GM19328 (cell line): ENCODE measurements around the gene FAM168B.

ENCODE experiments used
- ATAC-seq: cut with Tn5 transposase; IDR thresholded peaks from one replicate; pipeline ENCODE4 v1.9.1; 2021; ENCODE audit warnings: mild to moderate bottlenecking, moderate library complexity; ENCODE audit not compliant: unreplicated experiment

The FAM168B gene

DNA sequence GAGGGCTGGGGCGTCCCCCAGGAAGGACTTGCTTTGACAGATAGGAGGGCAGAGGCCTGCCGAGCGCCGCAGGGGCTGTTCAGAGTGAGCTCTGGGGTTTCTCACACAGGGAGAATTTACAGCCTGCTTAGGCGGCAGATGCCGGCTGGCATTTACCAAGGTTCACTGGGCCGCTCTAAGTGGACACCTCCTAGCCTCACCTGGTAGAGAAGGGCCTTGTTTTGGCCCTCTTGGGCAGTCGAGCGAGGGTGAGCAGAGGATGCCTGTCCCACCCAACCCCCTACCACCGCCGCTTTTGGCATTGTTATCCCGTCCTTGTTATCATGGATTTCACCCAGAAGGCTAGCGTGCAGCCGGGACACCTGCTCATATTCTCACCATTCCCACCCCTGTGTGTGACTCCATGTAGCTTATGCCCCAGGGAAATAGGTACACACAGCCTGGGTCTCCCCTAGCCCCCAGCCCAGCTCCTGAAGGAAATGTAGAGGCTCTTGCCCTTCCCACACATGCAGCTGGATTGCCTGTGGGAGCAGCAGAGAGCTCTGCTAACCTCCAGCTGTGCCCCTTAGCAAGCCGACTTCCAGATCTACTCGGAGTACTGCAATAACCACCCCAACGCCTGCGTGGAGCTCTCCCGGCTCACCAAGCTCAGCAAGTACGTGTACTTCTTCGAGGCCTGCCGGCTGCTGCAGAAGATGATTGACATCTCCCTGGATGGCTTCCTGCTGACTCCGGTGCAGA is 52.4 kb downstream of the FAM168B start:
- no peak for ATAC-seq

- no peak for ATAC-seq
Observed at GRCh38 chr2:131039908-131040660, 53.2 kb downstream of the FAM168B start.

- no peak for ATAC-seq
Observed at GRCh38 chr2:131039535-131039907, 53.7 kb downstream of the FAM168B start.

DNA sequence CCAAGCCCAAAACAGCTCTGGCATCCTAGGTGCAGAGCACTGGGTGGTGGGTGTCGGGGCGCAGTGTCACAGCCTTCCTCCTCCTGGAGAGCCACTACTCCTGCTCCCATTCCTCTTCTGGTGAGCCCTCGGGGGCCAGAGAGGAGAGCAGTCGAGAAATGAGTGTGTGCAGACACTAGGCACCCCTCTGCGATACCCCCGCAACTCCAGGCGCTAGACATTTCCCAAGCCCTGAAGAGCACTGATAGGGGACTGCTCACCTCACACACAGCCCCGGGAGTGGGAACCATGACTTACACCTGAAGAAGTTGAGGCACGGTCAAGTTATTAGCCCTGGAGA is 54.2 kb downstream of the FAM168B start:
- no peak for ATAC-seq

DNA sequence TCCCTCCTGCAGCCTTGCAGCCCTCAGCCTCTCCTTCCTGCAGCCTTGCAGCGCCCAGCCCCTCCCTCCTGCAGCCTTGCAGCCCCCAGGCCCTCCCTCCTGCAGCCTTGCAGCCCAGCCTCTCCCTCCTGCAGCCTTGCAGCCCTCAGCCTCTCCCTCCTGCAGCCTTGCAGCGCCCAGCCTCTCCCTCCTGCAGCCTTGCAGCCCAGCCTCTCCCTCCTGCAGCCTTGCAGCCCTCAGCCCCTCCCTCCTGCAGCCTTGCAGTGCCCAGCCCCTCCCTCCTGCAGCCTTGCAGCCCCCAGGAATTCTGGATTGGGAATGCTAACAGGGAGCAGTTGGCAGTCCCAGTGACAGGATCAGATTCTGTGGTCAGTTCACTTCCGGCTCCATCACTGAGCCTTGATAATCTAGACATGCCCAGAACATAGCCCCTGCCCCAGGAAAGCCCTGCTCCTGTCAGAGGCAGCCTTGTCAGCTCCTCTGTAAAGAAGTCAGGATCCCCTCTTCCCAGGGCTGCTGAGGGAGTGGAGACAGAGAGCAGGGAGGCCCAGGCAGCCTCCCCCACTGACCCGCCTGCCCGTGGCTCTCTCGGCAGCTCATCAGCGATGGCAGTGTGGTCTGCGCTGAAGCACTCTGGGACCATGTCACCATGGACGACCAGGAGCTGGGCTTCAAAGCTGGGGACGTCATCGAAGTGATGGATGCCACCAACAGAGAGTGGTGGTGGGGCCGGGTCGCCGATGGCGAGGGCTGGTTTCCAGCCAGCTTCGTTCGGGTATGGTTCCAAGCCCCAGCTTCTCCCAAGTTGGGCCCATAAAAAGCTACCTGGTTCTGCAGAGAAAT is 54.8 kb downstream of the FAM168B start:
- ATAC-seq: no peak

DNA sequence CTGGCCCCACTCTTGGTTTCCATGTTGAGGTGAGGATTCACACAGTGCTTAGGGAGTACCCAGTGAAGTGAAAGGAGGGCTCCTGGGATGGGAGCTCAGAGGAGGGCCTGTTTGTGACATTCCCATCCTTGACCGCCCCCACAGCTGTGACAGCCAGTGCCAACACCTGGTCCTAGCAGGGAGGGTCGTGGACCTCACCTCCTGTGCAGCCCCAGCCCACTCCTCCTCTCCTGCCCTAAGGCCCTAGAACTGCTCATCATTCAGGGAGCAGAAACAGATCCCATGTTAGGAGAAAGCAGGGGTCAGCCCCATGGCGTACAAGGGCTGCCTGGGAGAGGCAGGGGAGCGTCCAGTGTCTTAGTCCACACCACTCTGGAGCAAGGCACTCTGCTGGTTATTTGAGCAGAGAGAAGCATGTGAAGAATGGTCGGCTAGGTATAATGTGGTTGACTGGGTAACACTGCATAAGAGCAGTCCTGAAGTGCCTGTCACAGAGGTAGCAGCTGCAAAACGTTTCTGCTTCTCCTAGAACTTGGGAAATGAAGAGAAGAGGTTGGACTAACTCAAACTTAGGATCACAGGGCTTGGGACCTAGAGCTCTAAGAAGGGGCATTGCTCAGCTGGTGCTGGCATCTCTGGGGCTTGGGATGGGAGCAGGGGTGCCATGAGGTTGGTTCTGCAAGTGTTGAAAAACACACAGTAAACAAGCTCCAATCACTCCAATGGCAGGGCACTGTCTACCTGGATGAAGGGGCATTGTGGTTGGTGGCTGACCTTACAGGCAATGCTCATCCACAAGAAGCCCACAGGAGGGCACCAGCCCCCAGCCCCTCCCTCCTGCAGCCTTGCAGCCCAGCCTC is 55.6 kb downstream of the FAM168B start:
- no peak for ATAC-seq

DNA sequence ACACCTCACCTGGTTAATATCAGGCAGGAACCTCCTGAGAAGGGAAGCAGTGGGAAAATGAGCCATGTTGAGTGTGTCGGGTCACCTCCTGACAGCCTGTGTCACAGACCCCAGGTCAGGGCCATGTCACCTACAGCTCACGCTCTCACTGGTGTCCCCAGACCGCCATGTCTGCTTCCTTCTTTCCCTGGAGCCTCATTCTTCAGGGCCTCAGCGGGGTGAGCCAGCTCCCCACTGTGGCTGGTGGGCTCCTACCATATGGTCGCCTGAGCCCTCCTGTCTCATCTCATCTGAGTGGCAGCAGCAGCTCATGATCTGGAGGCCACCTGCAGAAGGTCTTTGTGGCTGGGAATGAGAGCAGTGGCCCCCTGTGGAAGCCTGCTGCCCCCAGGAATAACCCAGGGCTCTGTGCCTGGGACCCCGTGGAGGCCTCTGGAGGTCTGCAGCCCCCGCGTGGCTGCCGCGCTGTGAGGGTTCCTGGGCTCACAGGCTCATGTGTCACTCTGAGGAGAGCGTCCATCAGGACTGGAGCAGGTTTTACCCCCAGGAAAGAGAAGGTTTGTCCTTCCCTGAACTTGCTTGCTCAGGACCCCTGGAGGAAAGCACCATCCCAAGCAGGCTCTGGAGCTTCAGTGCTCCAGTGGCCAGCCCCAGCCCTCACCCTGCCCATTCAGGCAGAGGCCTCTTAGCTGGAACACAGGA is 56.4 kb downstream of the FAM168B start:
- no peak for ATAC-seq

DNA sequence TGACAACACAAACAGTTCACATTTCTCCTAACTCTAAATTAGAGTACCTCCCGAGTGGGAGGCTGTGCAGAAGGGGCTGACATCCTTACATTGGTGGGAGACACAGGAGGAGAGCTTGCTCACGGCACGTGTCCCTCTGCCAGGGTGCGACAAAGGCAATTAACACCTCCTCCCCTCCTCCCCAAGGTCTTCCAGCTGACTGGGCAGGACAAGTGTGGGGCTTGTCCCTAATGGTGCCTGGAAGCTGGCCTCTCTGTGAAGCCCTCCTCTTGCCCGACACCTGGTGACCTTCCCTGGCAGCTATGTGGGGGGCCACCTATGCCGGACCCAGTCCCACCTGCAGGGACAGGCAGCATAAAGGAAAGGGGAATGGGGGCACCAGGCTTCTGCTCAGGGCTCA is 57.0 kb downstream of the FAM168B start:
- ATAC-seq: no peak

DNA sequence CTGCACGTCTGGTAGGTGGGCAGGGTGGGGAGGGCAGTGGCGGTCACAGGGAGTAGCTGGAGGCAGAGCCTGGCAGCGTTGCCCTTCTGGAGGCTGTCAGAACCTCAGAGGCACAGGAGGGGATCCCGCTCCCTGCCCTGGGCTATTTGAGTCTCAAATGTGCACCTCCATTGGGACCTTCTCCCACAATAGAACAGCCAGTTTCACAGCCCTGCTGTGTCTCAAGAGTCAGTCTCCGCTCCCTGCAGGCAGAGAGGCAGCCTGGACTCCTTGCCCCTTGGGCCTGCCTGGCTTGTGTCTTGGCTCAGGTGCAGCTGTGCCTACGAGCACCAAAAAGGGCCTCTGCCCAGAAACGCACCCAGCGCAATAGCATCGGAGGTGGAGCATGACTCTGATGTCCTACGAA is 57.4 kb downstream of the FAM168B start:
- no peak for ATAC-seq

DNA sequence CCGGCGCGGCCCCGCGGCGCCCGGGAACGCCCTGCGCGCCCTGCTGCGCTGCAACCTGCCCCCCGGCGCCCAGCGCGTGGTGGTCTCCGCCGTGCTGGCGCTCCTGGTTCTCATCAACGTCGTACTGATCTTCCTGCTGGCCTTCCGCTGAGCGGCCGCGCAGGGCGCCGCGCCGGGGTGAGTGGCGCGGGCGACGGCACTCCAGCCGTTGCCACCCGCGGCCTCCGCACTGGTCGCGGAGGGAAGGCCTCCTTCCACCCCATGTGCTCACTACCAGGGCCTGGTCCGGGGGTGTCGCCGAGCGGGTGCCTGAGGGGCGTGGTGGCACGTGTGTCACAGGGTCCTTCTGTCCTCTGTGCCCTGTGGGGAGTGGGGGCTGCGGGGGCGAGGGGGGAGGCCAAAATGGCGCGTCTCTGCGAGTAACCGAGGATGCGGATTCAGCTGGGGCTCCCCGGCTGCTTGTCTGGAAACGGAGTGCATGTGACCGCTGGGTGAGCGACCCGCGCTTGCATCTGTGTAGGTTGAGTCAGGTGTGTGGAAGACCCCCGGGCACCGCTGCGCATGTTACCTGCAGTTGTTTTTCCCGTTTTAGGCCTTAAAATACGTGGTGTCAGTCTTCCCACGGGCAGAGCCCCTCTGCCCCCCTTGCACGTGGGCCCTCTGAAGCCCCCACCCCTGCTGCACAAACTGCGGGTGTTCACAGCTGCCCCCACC is 58.0 kb downstream of the FAM168B start:
- no peak for ATAC-seq

- ATAC-seq: no peak
Observed at GRCh38 chr2:131034122-131035051, 58.9 kb downstream of the FAM168B start.

GRCh38 chr2:131033786-131034121 is 59.5 kb downstream of the FAM168B start:
- no peak for ATAC-seq

- ATAC-seq: no peak
Observed at GRCh38 chr2:131032393-131032836, 60.8 kb downstream of the FAM168B start.

GRCh38 chr2:131031875-131032274 is 61.4 kb downstream of the FAM168B start:
- no peak for ATAC-seq

GRCh38 chr2:131031431-131031841 is 61.8 kb downstream of the FAM168B start:
- ATAC-seq: no peak

- ATAC-seq: no peak
Observed at GRCh38 chr2:131030478-131030971, 62.7 kb downstream of the FAM168B start.

- no peak for ATAC-seq
Observed at GRCh38 chr2:131029812-131030211, 63.4 kb downstream of the FAM168B start.
